ENCODE data around the gene CASP14. TPM values are rescaled to one million over a fixed set of nuclear protein-coding genes. Genes with fewer than 3 reads are reported as not detected.
"Not testable (repeated sequence)": the region's sequence is repeated elsewhere in the genome, so short reads cannot be mapped to it uniquely, and the experiment has no call there.

CASP14 gene
- total and polyA plus RNA-seq, 10 of the 15 experiments (the other 5 are each of a cell fraction or from before 2014, with no cell fraction given) = 0.06 to 0.40 (median 0.13) TPM; not detected in 2

- Histone ChIP-seq H3K79me2 (ENCODE audit: control insufficient read depth, insufficient read depth, low read length) (no peaks in the 10 kb centered on the region), H3K27me3 (replicated peaks in 1 of 2; ENCODE audit: control insufficient read depth in 2 of 2, insufficient read depth in 2 of 2, low read length in 1 of 2) (no peaks in the 10 kb centered on the region), H3K36me3 (ENCODE audit: control insufficient read depth in 2 of 2, insufficient read depth in 2 of 2, low read length in 1 of 2) (no peaks in the 10 kb centered on the region), H3K4me3 (no peak overlapping the region), H4K20me1 (ENCODE audit: control insufficient read depth, insufficient read depth) (no peaks in the 10 kb centered on the region), H3K4me1 (ENCODE audit: control insufficient read depth, insufficient read depth, low read length) (no peaks in the 10 kb centered on the region), H3K9ac (ENCODE audit: control insufficient read depth, insufficient read depth, low read length) (no peak overlapping the region), H2AFZ (ENCODE audit: control insufficient read depth, low read depth, low read length) (no peak overlapping the region), H3K9me3 (replicated peaks; ENCODE audit: control insufficient read depth, insufficient read depth, low read length) (no peaks in the 10 kb centered on the region), H3K27ac (ENCODE audit: control insufficient read depth, insufficient read depth) (no peak overlapping the region), H3K4me2 (ENCODE audit: control insufficient read depth, insufficient read depth) (no peak overlapping the region)
- ChIA-PET SMC1A (ENCODE audit: uncharacterized antibody, unreplicated experiment) (no interaction called here), RAD21 (ENCODE audit: unreplicated experiment) (interaction anchor here (0.6 kb wide), 1 partner anchor 59 kb away, joined by 5 read pairs; no protein-coding TSS in a partner anchor), POLR2A (no interaction called here), CTCF (no interaction called here)
- BruUV-seq (replicated peaks) = no TSS peak
- ATAC-seq (no peak), FAIRE-seq (no peak), DNase-seq (ENCODE audit: low read depth, low spot score) (no peak)
- WGBS (ENCODE audit: insufficient coverage, insufficient replicate concordance, low lambda C conversion rate, missing lambda C conversion rate) = 0% methylated on average over 3 of the region's 3 CpGs
- no peak for TF ChIP-seq KDM1A (IDR thresholded peaks at IDR 0.05; ENCODE audit: borderline replicate concordance)
- TF ChIP-seq STAT3 (IDR thresholded peaks at IDR 0.05; ENCODE audit: low read depth, low read length) = no peak
- no peak for TF ChIP-seq POLR2A (IDR thresholded peaks at IDR 0.05; ENCODE audit: low read depth, low read length)
- TF ChIP-seq NKRF (conservative IDR thresholded peaks at IDR 0.05) = no peak
- intact Hi-C loops (cut with micrococcal nuclease; ENCODE audit: unreplicated experiment) = no loop called here
- in situ Hi-C loops (cut with MboI) = no loop called here
Observed at GRCh38 chr19:15096223-15096622, 46.9 kb downstream of the CASP14 start.

GRCh38 chr19:15097980-15098379 is 48.7 kb downstream of the CASP14 start:
- FAIRE-seq; H3K27me3 ChIP-seq (replicated peaks in 1 of 2; ENCODE audit: control insufficient read depth in 2 of 2, insufficient read depth in 2 of 2, low read length in 1 of 2); H3K9ac ChIP-seq (ENCODE audit: control insufficient read depth, insufficient read depth, low read length); H3K27ac ChIP-seq (ENCODE audit: control insufficient read depth, insufficient read depth); RAD21 ChIA-PET (ENCODE audit: unreplicated experiment); H4K20me1 ChIP-seq (ENCODE audit: control insufficient read depth, insufficient read depth); ATAC-seq; H3K9me3 ChIP-seq (replicated peaks; ENCODE audit: control insufficient read depth, insufficient read depth, low read length); BruUV-seq (replicated peaks); H3K36me3 ChIP-seq (ENCODE audit: control insufficient read depth in 2 of 2, insufficient read depth in 2 of 2, low read length in 1 of 2); POLR2A ChIA-PET; CTCF ChIA-PET; H3K4me3 ChIP-seq; H3K4me1 ChIP-seq (ENCODE audit: control insufficient read depth, insufficient read depth, low read length); H3K4me2 ChIP-seq (ENCODE audit: control insufficient read depth, insufficient read depth); in situ Hi-C loops (cut with MboI); H3K79me2 ChIP-seq (ENCODE audit: control insufficient read depth, insufficient read depth, low read length); intact Hi-C loops (cut with micrococcal nuclease; ENCODE audit: unreplicated experiment); H2AFZ ChIP-seq (ENCODE audit: control insufficient read depth, low read depth, low read length); DNase-seq (ENCODE audit: low read depth, low spot score); SMC1A ChIA-PET (ENCODE audit: uncharacterized antibody, unreplicated experiment): not testable (repeated sequence)
- 57% methylated on average over 6 of the region's 6 CpGs for WGBS (ENCODE audit: insufficient coverage, insufficient replicate concordance, low lambda C conversion rate, missing lambda C conversion rate)

All from GM12878 (cell line).